Stimulated activated CD4-positive, alpha-beta T cell treated with anti-CD3 and anti-CD28 coated beads, Interleukin-15, amount 100 ng/mL, for 24 hours (primary cell): Measurements from ENCODE around the gene NOVA1.
"Not testable (repeated sequence)": the region's sequence is repeated elsewhere in the genome, so short reads cannot be mapped to it uniquely, and the experiment has no call there.

Experiments used
- DNase-seq: peaks from one replicate; pipeline ENCODE4 v3.0.0-alpha.2; 2020

Gene NOVA1

GRCh38 chr14:26597589-26598080 is at the start of gene NOVA1:
NOVA1 (minus strand) TSS chr14:26598033; CDS start chr14:26597436, 597 bp downstream.
- DNase-seq, result peak; percentile 1

- not testable (repeated sequence) for DNase-seq
Observed at GRCh38 chr14:26645057-26645456, 47.2 kb upstream of the NOVA1 start.

- no peak for DNase-seq
Observed at GRCh38 chr14:26636561-26636960, 38.7 kb upstream of the NOVA1 start.

GRCh38 chr14:26634946-26635345 is 37.1 kb upstream of the NOVA1 start:
- not testable (repeated sequence) for DNase-seq

- DNase-seq, result no peak
Observed at GRCh38 chr14:26626256-26626655, 28.4 kb upstream of the NOVA1 start.

- DNase-seq, result no peak
Observed at GRCh38 chr14:26622611-26623010, 24.8 kb upstream of the NOVA1 start.

- no peak for DNase-seq
Observed at GRCh38 chr14:26621807-26622560, 24.2 kb upstream of the NOVA1 start.

- DNase-seq, result no peak
Observed at GRCh38 chr14:26621364-26621763, 23.5 kb upstream of the NOVA1 start.

- DNase-seq, result no peak
Observed at GRCh38 chr14:26611259-26611658, 13.4 kb upstream of the NOVA1 start.

GRCh38 chr14:26606729-26607312 is 9.0 kb upstream of the NOVA1 start:
- no peak for DNase-seq

GRCh38 chr14:26605602-26606001 is 7.8 kb upstream of the NOVA1 start:
- DNase-seq, result no peak

- no peak for DNase-seq
Observed at GRCh38 chr14:26602902-26603301, 5.1 kb upstream of the NOVA1 start.

- DNase-seq, result no peak
Observed at GRCh38 chr14:26601856-26602255, 4.0 kb upstream of the NOVA1 start.

- no peak for DNase-seq
Observed at GRCh38 chr14:26599291-26599690, 1.5 kb upstream of the NOVA1 start.

- no peak for DNase-seq
Observed at GRCh38 chr14:26598672-26599131, 869 bp upstream of the NOVA1 start.

- peak; percentile 3 for DNase-seq
Observed at GRCh38 chr14:26598081-26598671, 343 bp upstream of the NOVA1 start.

GRCh38 chr14:26597071-26597588 is 703 bp downstream of the NOVA1 start:
- no peak for DNase-seq

GRCh38 chr14:26596543-26597061 is 1.2 kb downstream of the NOVA1 start:
- no peak for DNase-seq

- no peak for DNase-seq
Observed at GRCh38 chr14:26595926-26596542, 1.8 kb downstream of the NOVA1 start.

- DNase-seq, result no peak
Observed at GRCh38 chr14:26594756-26595545, 2.9 kb downstream of the NOVA1 start.

GRCh38 chr14:26594148-26594547 is 3.7 kb downstream of the NOVA1 start:
- DNase-seq, result no peak

- DNase-seq, result no peak
Observed at GRCh38 chr14:26593357-26593756, 4.5 kb downstream of the NOVA1 start.
